GM12878 (cell line): ENCODE results near the gene ARX.

Experiments used
- BCL3 ChIP-seq: IDR thresholded peaks from 2 replicates; pipeline ENCODE4 v1.6.1; 2011; ENCODE audit warnings: borderline replicate concordance, low read depth, mild to moderate bottlenecking, moderate library complexity, low read length; ENCODE audit not compliant: insufficient read depth, poor library complexity, severe bottlenecking
- CTCF ChIP-seq, 3 experiments: IDR thresholded peaks in 2 of 3; conservative IDR thresholded peaks in 1 of 3; 2 replicates each; pipeline ENCODE4 v1.5.1; 2011; ENCODE audit warnings: low read depth in 3 of 3, low read length in 3 of 3, mild to moderate bottlenecking in 3 of 3, control low read depth in 2 of 3, moderate library complexity in 2 of 3, inconsistent platforms in 1 of 3, mixed read lengths in 1 of 3; ENCODE audit not compliant: control insufficient read depth in 2 of 3, insufficient read depth in 1 of 3; ENCODE audit errors: extremely low read depth in 1 of 3
- POLR2A ChIP-seq: IDR thresholded peaks from 2 replicates; pipeline ENCODE4 v1.6.1; 2011; ENCODE audit warnings: low read depth, mild to moderate bottlenecking, low read length
- ZSCAN29 ChIP-seq: fragments of 450-650 bp; IDR thresholded peaks from 2 replicates; pipeline ENCODE4 v1.6.1; 2017; ENCODE audit warnings: mild to moderate bottlenecking, moderate library complexity

GRCh38 chrX:25022499-25023325 is 6.9 kb upstream of the ARX start:
- TF ChIP-seq BCL3 (no peak), POLR2A (no peak), ZSCAN29 (no peak), CTCF (IDR thresholded peaks at IDR 0.05 in 2 of 3, conservative IDR thresholded peaks at IDR 0.05 in 1 of 3; ENCODE audit: control insufficient read depth in 2 of 3, extremely low read depth in 1 of 3, insufficient read depth in 1 of 3, low read depth in 3 of 3, low read length in 3 of 3) (0 out of 6 replicates have a peak, but pooled peaks have one; percentile 9 to 19 (median 11))
